ENCODE data around the gene CYP19A1.
"Not testable (repeated sequence)": the region's sequence is repeated elsewhere in the genome, so short reads cannot be mapped to it uniquely, and the experiment has no call there.

The CYP19A1 gene

DNA sequence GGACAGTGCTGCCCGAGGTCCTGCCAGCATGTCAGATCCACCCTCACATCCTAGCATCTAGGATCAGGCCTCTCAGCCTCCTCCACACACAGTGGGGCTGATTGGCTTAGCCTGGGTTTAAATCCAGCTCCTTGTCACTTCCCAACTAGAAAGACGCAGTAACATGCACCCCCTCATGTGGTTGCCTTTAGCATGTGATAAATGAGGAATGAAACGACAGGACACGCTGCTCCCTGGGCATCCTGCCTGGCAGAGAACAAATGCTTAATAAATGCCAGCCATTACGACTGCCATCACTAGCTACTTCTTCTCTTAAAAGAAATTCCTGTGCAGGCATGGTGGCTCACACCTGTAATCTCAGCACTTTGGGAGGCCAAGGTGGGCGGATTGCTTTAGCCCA, 149.6 kb downstream of the CYP19A1 start:
- H3K4me3 ChIP-seq (ENCODE audit: low read depth, low read length): not testable (repeated sequence)

DNA sequence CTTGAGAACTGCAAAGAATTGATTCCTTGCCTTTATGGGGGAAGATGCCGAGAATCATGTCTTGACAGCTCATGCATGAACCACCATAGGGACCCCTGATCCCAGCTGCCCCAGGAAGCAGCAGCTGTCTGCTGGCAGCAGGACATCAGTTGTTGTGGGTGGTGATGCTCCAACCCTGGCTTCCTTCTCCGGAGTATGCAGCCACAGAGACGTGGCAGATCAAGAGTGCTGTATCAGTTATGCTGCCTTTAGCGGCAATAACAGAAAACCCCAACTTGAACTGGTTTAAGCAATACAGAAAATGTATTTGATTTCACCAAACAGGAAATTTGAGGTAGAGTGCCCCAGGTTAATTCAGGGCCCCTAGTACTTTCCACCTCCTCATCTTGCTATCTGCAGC, 151.5 kb downstream of the CYP19A1 start:
- H3K4me3 ChIP-seq (ENCODE audit: low read depth, low read length): no peak overlapping the region

DNA sequence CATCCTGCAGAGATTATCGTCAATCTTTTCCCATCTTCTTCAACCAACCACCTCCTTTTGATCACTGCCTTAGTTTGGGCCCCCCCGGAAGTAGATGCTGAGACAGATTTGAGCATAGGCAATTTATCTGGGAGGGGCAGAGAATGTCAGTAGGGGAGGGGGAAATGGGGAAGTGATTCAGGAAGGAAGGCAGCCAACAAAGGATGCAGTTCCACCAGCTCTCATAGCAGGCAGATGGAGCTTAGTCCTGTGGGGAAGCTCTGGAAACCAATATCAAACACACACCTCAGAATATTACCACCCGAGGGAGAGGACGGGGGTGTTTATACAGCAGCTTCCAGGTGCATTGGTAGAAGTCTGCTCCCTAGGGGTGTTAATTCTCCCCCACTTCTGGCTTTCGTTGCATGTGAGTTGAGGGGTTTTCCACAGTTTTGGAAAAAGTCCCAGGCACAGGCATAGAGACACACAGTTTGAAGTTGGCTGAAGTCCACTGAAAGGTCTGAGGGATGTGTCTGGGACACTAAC, 152.2 kb downstream of the CYP19A1 start:
- no peak overlapping the region for H3K4me3 ChIP-seq (ENCODE audit: low read depth, low read length)

- no peak overlapping the region for H3K4me3 ChIP-seq (ENCODE audit: low read depth, low read length)
These were observed 152.9 kb downstream of the CYP19A1 start for GRCh38 chr15:51185213-51186159.

DNA sequence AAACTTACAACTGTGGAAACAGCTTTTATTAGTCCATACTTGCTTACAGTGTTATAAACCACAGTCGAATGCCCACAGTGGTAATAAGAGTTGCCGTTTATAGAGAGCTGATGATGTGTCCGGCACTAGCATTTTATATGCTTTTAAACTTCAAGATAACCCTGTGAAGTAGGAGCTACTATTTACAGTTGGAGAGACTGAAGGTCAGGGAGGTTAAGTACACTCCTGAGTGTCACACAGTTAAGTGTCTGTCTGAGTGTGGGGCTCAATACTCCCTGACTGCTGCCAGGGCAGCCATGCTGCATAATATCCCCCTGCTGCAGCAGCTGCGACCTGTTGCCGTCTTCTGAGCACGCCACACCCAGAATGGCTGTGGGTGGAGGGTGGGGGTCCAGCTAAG, 153.8 kb downstream of the CYP19A1 start:
- no peak overlapping the region for H3K4me3 ChIP-seq (ENCODE audit: low read depth, low read length)

DNA sequence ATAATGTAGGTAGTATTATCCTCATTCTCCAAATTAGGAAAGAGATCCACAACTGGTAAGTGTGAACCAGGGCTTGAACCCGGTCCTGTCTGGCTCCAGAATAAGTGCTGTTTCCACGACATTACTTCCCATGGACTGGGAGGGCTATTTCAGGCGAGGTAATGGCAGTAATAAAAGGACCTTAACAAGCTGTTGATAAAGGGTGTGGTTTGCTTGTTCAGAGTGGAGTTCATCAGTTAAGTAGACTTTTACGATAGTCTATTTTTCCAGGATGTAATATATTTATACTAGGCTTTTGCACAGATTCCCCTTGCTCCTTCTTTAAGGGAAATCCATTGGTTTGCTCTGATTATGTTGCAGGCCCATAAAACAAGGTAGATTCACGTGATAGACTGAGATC, 155.3 kb downstream of the CYP19A1 start:
- H3K4me3 ChIP-seq (ENCODE audit: low read depth, low read length): no peak overlapping the region

DNA sequence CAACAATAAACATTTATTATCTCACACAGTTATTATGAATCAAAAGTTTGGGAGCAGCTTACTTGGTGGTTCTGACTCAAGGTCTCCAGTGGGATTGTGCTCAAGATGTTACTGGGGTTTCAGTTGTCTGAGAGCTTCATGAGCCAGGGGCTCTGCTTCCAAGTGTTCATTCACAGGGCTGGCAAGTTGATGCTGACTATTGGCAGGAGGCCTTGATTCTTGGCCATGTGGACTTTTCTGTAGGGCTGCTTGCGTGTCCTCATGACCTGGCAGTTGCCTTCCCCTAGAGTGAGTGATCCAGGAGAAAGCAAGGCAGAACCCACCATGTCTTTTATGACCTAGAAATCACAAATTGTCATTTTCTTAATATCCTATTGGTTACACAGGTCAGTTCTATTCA, 156.5 kb downstream of the CYP19A1 start:
- no peak overlapping the region for H3K4me3 ChIP-seq (ENCODE audit: low read depth, low read length)

DNA sequence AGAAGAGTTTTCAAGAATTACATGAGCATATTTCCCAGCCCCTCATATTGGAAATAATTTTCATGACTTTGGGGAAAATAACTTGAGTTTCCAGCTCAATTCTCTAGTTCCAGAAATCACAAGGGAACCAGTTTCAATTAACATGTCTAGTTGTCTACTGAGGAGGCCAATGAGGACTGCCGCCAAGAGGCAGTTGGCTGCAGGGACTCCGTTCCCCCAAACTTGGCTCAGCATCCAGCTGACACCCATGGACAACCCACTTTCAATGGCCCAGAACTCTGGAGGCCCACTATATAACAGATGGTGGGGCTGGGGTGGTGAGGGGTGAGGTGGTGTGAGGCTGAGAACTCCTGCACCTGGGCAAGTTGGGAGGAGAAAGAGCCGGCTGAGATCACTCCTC, 157.2 kb downstream of the CYP19A1 start:
- no peak overlapping the region for H3K4me3 ChIP-seq (ENCODE audit: low read depth, low read length)

DNA sequence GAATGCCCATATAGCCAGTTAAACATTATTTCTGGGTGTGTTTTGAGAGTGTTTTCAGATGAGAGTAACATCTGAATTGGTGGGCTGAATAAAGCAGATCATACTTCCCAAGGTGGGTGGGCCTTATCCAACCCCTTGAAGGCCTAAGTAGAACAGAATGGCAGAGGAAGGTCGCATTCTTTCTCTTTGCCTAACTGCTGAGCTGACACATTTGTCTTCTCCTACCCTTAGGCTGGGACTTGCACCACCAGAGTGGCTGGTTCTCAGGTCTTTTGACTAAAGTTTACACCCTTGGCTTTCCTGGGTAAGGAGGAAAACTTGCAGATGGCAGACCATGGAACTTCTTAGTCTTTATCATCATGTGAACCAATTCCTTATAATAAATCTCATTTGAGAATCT, 157.9 kb downstream of the CYP19A1 start:
- H3K4me3 ChIP-seq (ENCODE audit: low read depth, low read length): no peak overlapping the region

DNA sequence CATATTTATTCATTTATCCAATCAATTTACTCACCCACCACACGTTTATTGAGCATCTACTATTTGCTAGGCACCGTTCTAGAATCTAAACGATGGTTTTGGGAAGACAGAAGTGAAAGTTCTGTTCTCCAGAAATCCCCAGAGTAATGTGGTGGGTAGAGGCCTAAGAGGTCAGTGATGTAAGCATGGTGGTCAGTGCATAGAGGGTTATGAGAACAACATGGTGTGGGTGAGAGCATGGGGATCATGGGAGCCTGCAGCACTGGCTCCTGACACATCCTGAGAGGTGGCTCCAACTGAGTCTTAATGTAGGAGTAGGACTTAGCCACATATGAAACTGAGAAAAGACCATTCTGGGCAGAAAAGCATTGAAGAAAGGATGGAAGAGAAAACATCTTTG, 158.4 kb downstream of the CYP19A1 start:
- no peak overlapping the region for H3K4me3 ChIP-seq (ENCODE audit: low read depth, low read length)

GRCh38 chr15:51172193-51172592, 166.2 kb downstream of the CYP19A1 start:
- H3K4me3 ChIP-seq (ENCODE audit: low read depth, low read length): no peak overlapping the region

GRCh38 chr15:51171634-51171932, 166.8 kb downstream of the CYP19A1 start:
- no peak overlapping the region for H3K4me3 ChIP-seq (ENCODE audit: low read depth, low read length)

- H3K4me3 ChIP-seq (ENCODE audit: low read depth, low read length): no peak overlapping the region
These were observed 167.3 kb downstream of the CYP19A1 start for GRCh38 chr15:51170882-51171633.

GRCh38 chr15:51168700-51169099, 169.7 kb downstream of the CYP19A1 start:
- H3K4me3 ChIP-seq (ENCODE audit: low read depth, low read length): no peak overlapping the region

DNA sequence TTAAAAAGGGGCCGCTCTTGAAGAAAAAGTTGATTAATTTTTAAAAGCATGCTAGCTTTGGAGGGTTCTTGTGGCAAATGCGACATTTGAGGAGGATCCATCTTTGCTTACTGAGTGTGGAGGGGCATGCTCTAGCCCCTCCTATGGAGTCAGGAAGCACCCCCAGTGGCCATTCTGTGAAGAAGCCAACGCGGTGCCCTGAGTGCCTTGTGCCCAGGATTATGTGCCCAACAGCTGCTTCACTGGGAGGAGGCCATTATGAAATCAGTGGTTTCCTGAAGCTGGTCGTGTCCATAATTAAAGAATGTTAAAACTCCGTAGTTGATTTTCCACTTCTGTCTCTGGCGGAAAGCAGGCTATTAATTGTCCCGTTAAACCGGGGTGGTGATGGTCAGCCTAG, 174.6 kb downstream of the CYP19A1 start:
- no peak overlapping the region for H3K4me3 ChIP-seq (ENCODE audit: low read depth, low read length)

DNA sequence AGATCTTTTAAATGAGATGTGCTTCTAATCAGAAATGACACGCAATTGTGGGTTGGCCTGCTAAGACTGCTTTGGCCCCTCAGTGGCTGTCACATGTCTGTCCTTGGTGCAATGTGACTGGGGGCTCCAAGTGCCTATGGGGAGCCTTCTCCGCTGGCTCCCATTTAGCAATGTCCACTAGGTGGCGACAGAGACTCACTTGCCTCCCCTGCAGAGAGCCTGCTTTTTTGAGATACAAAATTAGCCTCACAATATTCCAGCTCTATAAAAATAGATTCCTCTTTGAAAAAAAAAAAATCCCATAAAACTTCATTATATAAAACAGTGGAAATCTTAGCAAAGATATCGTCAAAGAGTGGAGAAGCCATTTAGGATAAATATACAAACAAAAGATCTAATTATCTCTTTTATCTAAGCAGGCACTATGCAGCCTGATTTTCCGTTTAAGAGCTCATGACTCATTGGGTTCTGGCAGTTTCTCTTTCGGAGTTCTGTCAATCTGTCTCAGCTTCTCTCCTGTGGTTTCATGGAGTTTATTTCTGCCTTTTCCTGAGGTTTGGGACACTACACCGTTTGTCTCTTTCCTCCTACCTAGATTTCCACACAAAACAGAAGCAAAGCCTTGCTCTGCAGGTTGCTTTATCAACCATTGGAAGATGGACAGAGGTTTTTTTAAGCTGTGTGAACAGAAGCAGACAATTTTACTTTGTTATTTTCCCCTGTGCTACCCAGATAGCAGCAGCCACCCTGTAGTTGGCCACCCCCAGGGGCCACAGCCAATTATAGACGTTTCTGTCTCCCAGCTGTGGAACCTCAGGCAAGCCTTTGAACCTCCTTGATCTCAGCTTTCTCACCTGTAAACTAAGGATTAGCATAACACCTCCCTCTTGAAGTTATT, 175.3 kb downstream of the CYP19A1 start:
- H3K4me3 ChIP-seq (ENCODE audit: low read depth, low read length): no peak overlapping the region

- H3K4me3 ChIP-seq (ENCODE audit: low read depth, low read length): no peak overlapping the region
These were observed 176.7 kb downstream of the CYP19A1 start for GRCh38 chr15:51161491-51162220.

DNA sequence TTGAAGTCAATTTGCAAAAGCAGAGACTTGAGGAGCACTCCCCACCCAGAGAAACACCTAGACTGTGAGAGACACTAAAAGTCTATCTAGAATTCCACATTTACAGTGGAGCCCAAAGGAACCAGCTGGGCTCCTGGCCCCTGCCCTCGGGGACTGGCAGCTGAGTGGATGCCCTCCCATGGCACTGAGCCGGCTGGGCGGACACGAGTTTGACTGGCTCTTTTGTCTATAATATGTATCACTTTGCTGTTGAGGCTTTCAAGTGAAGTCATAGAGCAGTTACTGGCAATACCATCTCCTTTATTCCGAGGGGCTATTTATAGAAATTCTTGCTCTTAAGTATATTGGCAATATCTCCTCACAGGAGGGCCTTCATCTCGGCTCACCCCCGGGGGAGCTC, 177.9 kb downstream of the CYP19A1 start:
- H3K4me3 ChIP-seq (ENCODE audit: low read depth, low read length): no peak overlapping the region

Data from iPS-11a (cell line).